WTC11 (cell line): ENCODE measurements around the gene RASA1. TPM values are rescaled to one million over a fixed set of nuclear protein-coding genes. Genes with fewer than 3 reads are reported as not detected.

ENCODE experiments used
- ATAC-seq: fragments of 200-7000 bp; cut with Tn5 transposase; 2 replicates; pipeline ENCODE4 v1.10.0; 2021; ENCODE audit warnings: mild to moderate bottlenecking, moderate library complexity
- CTCF ChIA-PET: fragments of 300-600 bp; sonication (Branson Sonifier 250); formaldehyde crosslinking; loops from one replicate; lab custom pipeline; 2021; ENCODE audit warnings: antibody characterized with exemption; lab: Charles Lee
- POLR2A ChIA-PET: fragments of 350-600 bp; sonication (Branson Sonifier 250); formaldehyde crosslinking; loops from one replicate; lab custom pipeline; 2021; ENCODE audit warnings: antibody characterized with exemption; lab: Charles Lee
- DNase-seq: peaks from one replicate; pipeline ENCODE4 v3.0.0; 2021; ENCODE audit warnings: low spot score
- H3K27ac Mint-ChIP-seq: 2 replicates; pipeline ENCODE4 v1.8.0; 2021; ENCODE audit warnings: mixed read lengths
- H3K27me3 Mint-ChIP-seq: 2 replicates; pipeline ENCODE4 v1.8.0; 2021; ENCODE audit warnings: low read depth, mild to moderate bottlenecking, moderate library complexity, mixed read lengths
- H3K36me3 Mint-ChIP-seq: 2 replicates; pipeline ENCODE4 v1.8.0; 2021; ENCODE audit warnings: mixed read lengths
- H3K4me1 Mint-ChIP-seq: 2 replicates; pipeline ENCODE4 v1.8.0; 2022; ENCODE audit warnings: mixed read lengths
- H3K4me3 Mint-ChIP-seq: 2 replicates; pipeline ENCODE4 v1.8.0; 2021; ENCODE audit warnings: mild to moderate bottlenecking, moderate library complexity, mixed read lengths
- H3K9me3 Mint-ChIP-seq: 2 replicates; pipeline ENCODE4 v1.8.0; 2021; ENCODE audit warnings: mixed read lengths
- AFF4 ChIP-seq: sonication (generic); formaldehyde crosslinking; IDR thresholded peaks from 2 replicates; pipeline ENCODE4 v1.8.1; 2023; ENCODE audit warnings: mild to moderate bottlenecking, missing genetic modification reagents, borderline replicate concordance
- ATF1 ChIP-seq: sonication (generic); formaldehyde crosslinking; IDR thresholded peaks from 2 replicates; pipeline ENCODE4 v1.8.1; 2023; ENCODE audit warnings: mild to moderate bottlenecking, moderate library complexity, missing genetic modification reagents
- ATF2 ChIP-seq: sonication (generic); formaldehyde crosslinking; IDR thresholded peaks from 2 replicates; pipeline ENCODE4 v1.8.1; 2022; ENCODE audit warnings: low read depth, missing genetic modification reagents, borderline replicate concordance
- ATF6 ChIP-seq: sonication (generic); formaldehyde crosslinking; IDR thresholded peaks from 2 replicates; pipeline ENCODE4 v1.8.1; 2023; ENCODE audit warnings: mild to moderate bottlenecking, missing genetic modification reagents
- ETV6 ChIP-seq: sonication (generic); formaldehyde crosslinking; IDR thresholded peaks from 2 replicates; pipeline ENCODE4 v1.8.1; 2022; ENCODE audit warnings: mild to moderate bottlenecking, missing genetic modification reagents
- FOXJ3 ChIP-seq: sonication (generic); formaldehyde crosslinking; IDR thresholded peaks from 2 replicates; pipeline ENCODE4 v1.9.0; 2021; ENCODE audit warnings: missing genetic modification reagents, mild to moderate bottlenecking, borderline replicate concordance
- FOXP4 ChIP-seq: sonication (generic); formaldehyde crosslinking; IDR thresholded peaks from 2 replicates; pipeline ENCODE4 v1.8.0; 2022; ENCODE audit warnings: mild to moderate bottlenecking, missing genetic modification reagents
- HMGA2 ChIP-seq: fragments of 250-450 bp; sonication (Bioruptor Pico); IDR thresholded peaks from 2 replicates; pipeline ENCODE4 v1.4.0; 2021; ENCODE audit warnings: mild to moderate bottlenecking, moderate library complexity
- MXD4 ChIP-seq: fragments of 250-450 bp; sonication (Bioruptor Pico); IDR thresholded peaks from 2 replicates; pipeline ENCODE4 v1.8.0; 2021; ENCODE audit warnings: mild to moderate bottlenecking, moderate library complexity, borderline replicate concordance
- NFE2L1 ChIP-seq: sonication (generic); formaldehyde crosslinking; IDR thresholded peaks from 2 replicates; pipeline ENCODE4 v1.8.1; 2023; ENCODE audit warnings: missing genetic modification reagents
- NR2C2 ChIP-seq: sonication (generic); formaldehyde crosslinking; IDR thresholded peaks from 2 replicates; pipeline ENCODE4 v1.8.0; 2022; ENCODE audit warnings: mild to moderate bottlenecking, missing genetic modification reagents
- OVOL2 ChIP-seq: fragments of 250-450 bp; sonication (Bioruptor Pico); IDR thresholded peaks from 2 replicates; pipeline ENCODE4 v1.9.0; 2021; ENCODE audit warnings: mild to moderate bottlenecking, borderline replicate concordance
- RORB ChIP-seq: fragments of 250-450 bp; sonication (Bioruptor Pico); IDR thresholded peaks from 2 replicates; pipeline ENCODE4 v1.9.0; 2021; ENCODE audit warnings: mild to moderate bottlenecking
- SP1 ChIP-seq: sonication (generic); formaldehyde crosslinking; conservative IDR thresholded peaks from 2 replicates; pipeline ENCODE4 v1.8.1; 2022; ENCODE audit warnings: missing genetic modification reagents
- USF1 ChIP-seq: sonication (generic); formaldehyde crosslinking; IDR thresholded peaks from 2 replicates; pipeline ENCODE4 v1.8.0; 2022; ENCODE audit warnings: mild to moderate bottlenecking, missing genetic modification reagents
- USF2 ChIP-seq: sonication (generic); formaldehyde crosslinking; IDR thresholded peaks from 2 replicates; pipeline ENCODE4 v1.8.1; 2023; ENCODE audit warnings: mild to moderate bottlenecking, missing genetic modification reagents, moderate library complexity
- ZBTB43 ChIP-seq: sonication (generic); formaldehyde crosslinking; IDR thresholded peaks from 2 replicates; pipeline ENCODE4 v1.8.1; 2023; ENCODE audit warnings: mild to moderate bottlenecking, missing genetic modification reagents
- ZNF281 ChIP-seq: sonication (generic); formaldehyde crosslinking; IDR thresholded peaks from 2 replicates; pipeline ENCODE4 v1.8.0; 2023; ENCODE audit warnings: mild to moderate bottlenecking, missing genetic modification reagents
- total RNA-seq: library from RNA; stranded (reverse); gene quantifications from 3 replicates; pipeline ENCODE4 v1.2.3, GENCODE V29; 2021

The RASA1 gene
- total RNA-seq, 1 experiment from 2014 or later, result 31.0 TPM

- no peak for TF ChIP-seq USF1
- TF ChIP-seq ATF2 (CRISPR knock-in tag), result no peak
- no peak for TF ChIP-seq ZBTB43 (CRISPR knock-in tag)
- TF ChIP-seq NR2C2 (CRISPR knock-in tag), result no peak
- TF ChIP-seq SP1 (CRISPR knock-in tag), result no peak
- no peak for TF ChIP-seq USF2
- no peak for TF ChIP-seq OVOL2 (CRISPR knock-in tag)
- TF ChIP-seq ETV6, result no peak
- no peak for TF ChIP-seq RORB
- no peak for TF ChIP-seq AFF4
- no peak for TF ChIP-seq FOXJ3 (CRISPR knock-in tag)
Observed at GRCh38 chr5:87392801-87393200, 125.1 kb downstream of the RASA1 start (continued).

- POLR2A ChIA-PET, result interaction anchor here (0.7 kb wide), 1 partner anchor 9 kb away, joined by 3 read pairs; no protein-coding TSS in a partner anchor
- Mint-ChIP-seq H3K36me3 (peaks cover 77% of the 10 kb centered on the region), H3K4me1 (no peaks in the 10 kb centered on the region), H3K9me3 (no peaks in the 10 kb centered on the region), H3K27me3 (no peaks in the 10 kb centered on the region), H3K27ac (no peak overlapping the region), H3K4me3 (no peak overlapping the region)
- CTCF ChIA-PET, result no interaction called here
- ATAC-seq, result no peak
- no peak for DNase-seq
- TF ChIP-seq NFE2L1 (CRISPR knock-in tag), result no peak
- TF ChIP-seq ATF1 (CRISPR knock-in tag), result no peak
- no peak for TF ChIP-seq ZNF281 (CRISPR knock-in tag)
- TF ChIP-seq ATF6 (CRISPR knock-in tag), result no peak
- no peak for TF ChIP-seq MXD4 (CRISPR knock-in tag)
- no peak for TF ChIP-seq HMGA2 (CRISPR knock-in tag)
- no peak for TF ChIP-seq FOXP4 (CRISPR knock-in tag)
- no peak for TF ChIP-seq RORB
Observed at GRCh38 chr5:87393331-87393730, 125.6 kb downstream of the RASA1 start.
